H1 (cell line): ENCODE data around the gene ARHGAP42. TPM values are rescaled to one million over a fixed set of nuclear protein-coding genes. Genes with fewer than 3 reads are reported as not detected.

Source experiments
- CTCF ChIA-PET: fragments of 300-600 bp; sonication (Branson Sonifier 250); formaldehyde crosslinking; loops from one replicate; lab custom pipeline; 2021; ENCODE audit not compliant: partially characterized antibody; lab: Charles Lee
- POLR2A ChIA-PET: fragments of 300-600 bp; sonication (Branson Sonifier 250); formaldehyde crosslinking; loops from one replicate; lab custom pipeline; 2021; ENCODE audit warnings: inconsistent platforms; ENCODE audit not compliant: partially characterized antibody; lab: Charles Lee
- DNase-seq, 2 experiments: peaks; one replicate each; pipeline versions ENCODE4 v3.0.0 to v3.0.0-alpha.2; 2010 to 2022; ENCODE audit warnings: low spot score in 2 of 2, low read depth in 1 of 2, mixed read lengths in 1 of 2
- FAIRE-seq: peaks from 2 replicates; lab custom pipeline; 2011; peaks lifted over from hg19 to GRCh38; lab: Jason Lieb, UNC
- H2AFZ ChIP-seq: 2 replicates; pipeline ENCODE4 v1.8.1; 2012; ENCODE audit warnings: low read length, inconsistent platforms
- H2AK5ac ChIP-seq: 2 replicates; pipeline ENCODE4 v1.6.1; 2013; ENCODE audit warnings: low read depth, low read length
- H2BK120ac ChIP-seq: replicated peaks from 2 replicates; pipeline ENCODE3; 2013; ENCODE audit warnings: low read depth, low read length, inconsistent platforms
- H2BK12ac ChIP-seq: 2 replicates; pipeline ENCODE4 v1.6.1; 2013; ENCODE audit warnings: low read depth, low read length
- H2BK15ac ChIP-seq: 2 replicates; pipeline ENCODE4 v1.6.1; 2013; ENCODE audit warnings: low read length
- H2BK20ac ChIP-seq: 2 replicates; pipeline ENCODE4 v1.6.1; 2013; ENCODE audit warnings: low read length
- H2BK5ac ChIP-seq: 2 replicates; pipeline ENCODE4 v1.6.1; 2013; ENCODE audit warnings: low read depth, low read length
- H3K14ac ChIP-seq: 2 replicates; pipeline ENCODE4 v1.6.1; 2013; ENCODE audit warnings: inconsistent platforms; ENCODE audit not compliant: insufficient read length
- H3K18ac ChIP-seq: 2 replicates; pipeline ENCODE4 v1.6.1; 2013; ENCODE audit warnings: low read length; ENCODE audit errors: extremely low read depth
- H3K23ac ChIP-seq: 2 replicates; pipeline ENCODE4 v1.6.1; 2013; ENCODE audit warnings: inconsistent platforms; ENCODE audit not compliant: insufficient read length
- H3K23me2 ChIP-seq: 2 replicates; pipeline ENCODE4 v1.6.1; 2013; ENCODE audit warnings: low read depth, low read length
- H3K27ac ChIP-seq: 2 replicates; pipeline ENCODE4 v1.6.1; 2011; ENCODE audit warnings: low read depth, low read length, inconsistent platforms
- H3K27me3 ChIP-seq, 4 experiments: replicated peaks in 1 of 4; 1 replicate in 1 of 4; 2 replicates in 3 of 4; pipeline versions ENCODE4 v1.6.1 to v1.8.1; 2011 to 2013; ENCODE audit warnings: low read length in 3 of 4, mild to moderate bottlenecking in 3 of 4, inconsistent platforms in 2 of 4, mixed read lengths in 2 of 4, moderate library complexity in 1 of 4; ENCODE audit not compliant: control insufficient read depth in 3 of 4, insufficient read depth in 3 of 4; ENCODE audit errors: extremely low read depth in 1 of 4
- H3K36me3 ChIP-seq, 4 experiments: 2 replicates each; pipeline versions ENCODE4 v1.6.1 to v1.8.1; 2011 to 2013; ENCODE audit warnings: mild to moderate bottlenecking in 4 of 4, low read length in 3 of 4, moderate library complexity in 2 of 4, control low read depth in 1 of 4, inconsistent platforms in 1 of 4; ENCODE audit not compliant: insufficient read depth in 4 of 4, control insufficient read depth in 2 of 4
- H3K4ac ChIP-seq: replicated peaks from 2 replicates; pipeline ENCODE3; 2013; ENCODE audit warnings: low read length, low read depth, mixed read lengths, inconsistent platforms; ENCODE audit not compliant: insufficient read length
- H3K4me1 ChIP-seq, 4 experiments: replicated peaks in 1 of 4; 1 replicate in 1 of 4; 2 replicates in 3 of 4; pipeline versions ENCODE4 v1.6.1 to v1.8.1; 2011 to 2013; ENCODE audit warnings: low read length in 3 of 4, inconsistent platforms in 2 of 4, mixed read lengths in 1 of 4; ENCODE audit not compliant: insufficient read depth in 4 of 4, control insufficient read depth in 3 of 4
- H3K4me2 ChIP-seq, 2 experiments: 2 replicates each; pipeline versions ENCODE4 v1.6.1 to v1.8.1; 2011 to 2013; ENCODE audit warnings: low read depth in 2 of 2, low read length in 2 of 2, control low read depth in 1 of 2, inconsistent platforms in 1 of 2, mild to moderate bottlenecking in 1 of 2; ENCODE audit not compliant: insufficient read depth in 1 of 2
- H3K4me3 ChIP-seq, 4 experiments: fragments of 200-600, 300-600 bp in 1 of 4; sonication (generic), shearing (Covaris generic), sonication (Bioruptor Twin) in 1 of 4; 2 replicates each; pipeline versions ENCODE4 v1.5.1 to v1.8.1; 2011 to 2016; ENCODE audit warnings: low read length in 4 of 4, low read depth in 3 of 4, control low read depth in 2 of 4, inconsistent platforms in 2 of 4, mild to moderate bottlenecking in 2 of 4, mixed read lengths in 1 of 4, moderate library complexity in 1 of 4; ENCODE audit not compliant: insufficient read depth in 2 of 4; ENCODE audit errors: extremely low read depth in 1 of 4
- H3K56ac ChIP-seq: replicated peaks from 2 replicates; pipeline ENCODE3; 2013; ENCODE audit warnings: low read depth, mild to moderate bottlenecking, mixed read lengths, low read length, inconsistent platforms; ENCODE audit not compliant: insufficient read length
- H3K79me1 ChIP-seq: 2 replicates; pipeline ENCODE4 v1.6.1; 2013; ENCODE audit warnings: low read depth, low read length, control low read depth
- H3K79me2 ChIP-seq, 2 experiments: 2 replicates each; pipeline versions ENCODE4 v1.6.1 to v1.8.1; 2012 to 2013; ENCODE audit warnings: low read length in 2 of 2, mild to moderate bottlenecking in 2 of 2, inconsistent platforms in 1 of 2; ENCODE audit not compliant: insufficient read depth in 2 of 2, control insufficient read depth in 1 of 2
- H3K9ac ChIP-seq, 4 experiments: replicated peaks in 1 of 4; 1 replicate in 1 of 4; 2 replicates in 3 of 4; pipeline versions ENCODE4 v1.6.1 to v1.8.1; 2011 to 2013; ENCODE audit warnings: low read depth in 3 of 4, low read length in 3 of 4, control low read depth in 2 of 4, mild to moderate bottlenecking in 2 of 4, moderate library complexity in 2 of 4, inconsistent platforms in 1 of 4; ENCODE audit errors: extremely low read depth in 1 of 4
- H3K9me3 ChIP-seq, 2 experiments: 2 replicates each; pipeline versions ENCODE4 v1.6.1 to v1.8.1; 2012 to 2013; ENCODE audit warnings: mild to moderate bottlenecking in 2 of 2, moderate library complexity in 2 of 2, control low read depth in 1 of 2, inconsistent platforms in 1 of 2, low read depth in 1 of 2, low read length in 1 of 2, mixed read lengths in 1 of 2; ENCODE audit not compliant: insufficient read depth in 2 of 2
- H4K20me1 ChIP-seq, 2 experiments: replicated peaks in 1 of 2; 2 replicates each; pipeline versions ENCODE3 to v1.8.1; 2011 to 2013; ENCODE audit warnings: inconsistent platforms in 2 of 2, low read length in 2 of 2, mild to moderate bottlenecking in 1 of 2; ENCODE audit not compliant: insufficient read depth in 2 of 2, control insufficient read depth in 1 of 2
- H4K5ac ChIP-seq: 2 replicates; pipeline ENCODE4 v1.6.1; 2013; ENCODE audit warnings: low read length, low read depth, mixed read lengths, inconsistent platforms; ENCODE audit not compliant: insufficient read length
- H4K8ac ChIP-seq: 2 replicates; pipeline ENCODE4 v1.8.0; 2013; ENCODE audit warnings: mild to moderate bottlenecking, moderate library complexity, low read length, inconsistent platforms; ENCODE audit not compliant: insufficient read depth; ENCODE audit errors: extremely low read depth
- H4K91ac ChIP-seq: replicated peaks from 2 replicates; pipeline ENCODE3; 2013; ENCODE audit warnings: low read length, mixed read lengths, inconsistent platforms; ENCODE audit not compliant: insufficient read length
- BRCA1 ChIP-seq: IDR thresholded peaks from 2 replicates; pipeline ENCODE4 v1.6.1; 2012; ENCODE audit warnings: low read depth, low read length, improper control_type of control experiment
- CHD2 ChIP-seq: IDR thresholded peaks from 2 replicates; pipeline ENCODE4 v1.6.1; 2012; ENCODE audit warnings: low read length, improper control_type of control experiment
- GTF2F1 ChIP-seq: IDR thresholded peaks from 2 replicates; pipeline ENCODE4 v1.6.1; 2012; ENCODE audit warnings: low read depth, low read length, improper control_type of control experiment, borderline replicate concordance
- KDM4A ChIP-seq: IDR thresholded peaks from one replicate; pipeline ENCODE4 v1.7.1; 2012; ENCODE audit warnings: low read depth, mild to moderate bottlenecking, moderate library complexity, low read length, inconsistent platforms; ENCODE audit not compliant: severe bottlenecking
- KDM5A ChIP-seq: fragments of 200-600 bp; IDR thresholded peaks from 2 replicates; pipeline ENCODE4 v1.7.1; 2012; ENCODE audit warnings: mild to moderate bottlenecking, low read length, inconsistent platforms, mixed read lengths
- RXRA ChIP-seq: IDR thresholded peaks from 2 replicates; pipeline ENCODE4 v1.6.1; 2011; ENCODE audit warnings: low read depth, mild to moderate bottlenecking, low read length, moderate library complexity; ENCODE audit not compliant: insufficient read depth
- SAP30 ChIP-seq: fragments of 300-600 bp; sonication (generic); IDR thresholded peaks from 2 replicates; pipeline ENCODE4 v1.7.1; 2012; ENCODE audit warnings: low read length, moderate library complexity, mild to moderate bottlenecking, inconsistent platforms; ENCODE audit not compliant: insufficient read depth, insufficient replicate concordance
- SP1 ChIP-seq: IDR thresholded peaks from 2 replicates; pipeline ENCODE4 v1.6.1; 2011; ENCODE audit warnings: low read depth, low read length
- TAF1 ChIP-seq: IDR thresholded peaks from 2 replicates; pipeline ENCODE4 v1.6.1; 2011; ENCODE audit warnings: mild to moderate bottlenecking, low read depth, low read length
- YY1 ChIP-seq: IDR thresholded peaks from 2 replicates; pipeline ENCODE4 v1.6.1; 2011; ENCODE audit warnings: low read depth, mild to moderate bottlenecking, low read length
- WGBS, 2 experiments: shearing (Covaris generic) in 1 of 2; methylation state at CpG; one replicate each; pipeline versions ENCODE4 v1.1.6 to v1.1.7; 2013 to 2015; ENCODE audit warnings: low lambda C conversion rate in 2 of 2, mixed read lengths in 2 of 2, inconsistent platforms in 1 of 2, low coverage in 1 of 2, missing lambda C conversion rate in 1 of 2; ENCODE audit not compliant: insufficient replicate concordance in 2 of 2, insufficient coverage in 1 of 2, insufficient read length in 1 of 2; ENCODE audit errors: extremely low coverage in 1 of 2, missing lambda C conversion rate in 1 of 2; 5-methylcytosine and 5-hydroxymethylcytosine counted together
- polyA plus RNA-seq, 7 experiments: library from polyadenylated mRNA; depleted of rRNA in 3 of 7; stranded (reverse) in 5 of 7; unstranded in 2 of 7; fragments of >200 nt in 5 of 7; fragments of 200-250 nt in 2 of 7; gene quantifications; 1 replicate in 5 of 7; 2 replicates in 1 of 7; 4 replicates in 1 of 7; pipeline versions ENCODE4 v1.2.1 to v1.2.3, GENCODE V29; 2011 to 2013; ENCODE audit warnings: missing spikeins in 2 of 7, mixed read lengths in 2 of 7
- total RNA-seq: library from RNA; stranded (reverse); fragmentation: NEBNext Ultra II Directional; extraction: Animal tissue kit (Norgen Biotek cat#: 25700); gene quantifications from 2 replicates; pipeline ENCODE4 v1.2.1, GENCODE V29; 2021
- TF ChIP-seq, protein P1 (sequence below): IDR thresholded peaks from 2 replicates; pipeline ENCODE4 v1.6.1; 2012; ENCODE audit warnings: low read length, inconsistent platforms
- TF ChIP-seq, protein P2 (sequence below): IDR thresholded peaks from 2 replicates; pipeline ENCODE4 v1.6.1; 2012; ENCODE audit warnings: inconsistent platforms

The ARHGAP42 gene
- total and polyA plus RNA-seq, 2 of the 8 experiments (the other 6 are each of a cell fraction or from before 2014, with no cell fraction given) = 22.2 to 33.5 TPM

DNA sequence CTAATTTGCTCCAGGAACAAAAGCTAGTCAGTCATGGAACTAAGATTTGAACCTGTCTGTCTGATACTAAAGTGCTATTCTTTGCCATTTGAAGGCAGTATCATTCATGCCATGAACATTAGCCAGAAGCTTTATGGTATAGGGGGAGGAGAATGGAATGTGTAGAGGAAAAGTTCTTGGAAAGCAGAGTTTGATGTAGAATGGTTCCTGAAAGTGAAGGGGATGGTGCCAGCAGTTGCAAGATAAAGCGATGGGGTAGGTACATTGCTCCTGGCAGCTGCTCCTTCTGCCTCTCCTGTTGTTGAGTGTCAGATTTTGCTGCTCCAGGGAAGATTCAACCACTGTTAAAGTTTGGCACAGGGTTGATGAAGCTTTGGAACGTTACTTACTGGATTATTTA lies 53.4 kb downstream of the ARHGAP42 start:
- Histone ChIP-seq H2BK15ac (no peak overlapping the region; the same call in 1 of the 2 replicates), H4K91ac (no peak overlapping the region), H2BK5ac (no peak overlapping the region), H4K5ac (no peak overlapping the region), H4K20me1 (no peaks in the 10 kb centered on the region), H2BK120ac (peak overlapping the region; percentile 36), H3K9me3 (no peaks in the 10 kb centered on the region), H3K9ac (no peak overlapping the region; a peak in 1 of 7 replicates), H3K79me1 (no peaks in the 10 kb centered on the region), H3K4ac (no peak overlapping the region), H2AFZ (no peak overlapping the region), H3K27me3 (no peaks in the 10 kb centered on the region), H4K8ac (no peak overlapping the region), H3K4me3 (no peak overlapping the region), H3K23me2 (no peaks in the 10 kb centered on the region), H2BK20ac (peak overlapping the region; percentile 68; the same call in 1 of the 2 replicates), H3K79me2 (peaks cover 0 to 71% of the 10 kb centered on the region in 2 experiments; a peak in 3 of 4 replicates), H2BK12ac (no peak overlapping the region), H3K56ac (no peak overlapping the region), H2AK5ac (no peak overlapping the region), H3K4me1 (peaks cover 7 to 24% (median 19%) of the 10 kb centered on the region in 4 experiments), H3K36me3 (no peaks in the 10 kb centered on the region), H3K4me2 (peak overlapping the region in 1 of 2 experiments; percentile 43; a peak in 2 of 4 replicates), H3K27ac (no peak overlapping the region), H3K23ac (no peak overlapping the region), H3K18ac (no peak overlapping the region; the same call in 1 of the 2 replicates), H3K14ac (no peak overlapping the region)
- FAIRE-seq = peak; percentile 72
- CTCF ChIA-PET = interaction anchor here (1.0 to 1.3 kb wide), 2 partner anchors 12 to 110 kb away, joined by 3 read pairs; no protein-coding TSS in a partner anchor
- DNase-seq = no peak
- POLR2A ChIA-PET = no interaction called here
- 63% methylated on average over 2 of the region's 2 CpGs; no CpG with 5 or more reads in 1 of the 2 experiments for WGBS, 2 experiments
- TF ChIP-seq KDM5A = no peak
- no peak for TF ChIP-seq GTF2F1
- no peak for TF ChIP-seq SP1
- TF ChIP-seq SAP30 = no peak
- TF ChIP-seq BRCA1 = no peak
- TF ChIP-seq, protein P1, sequence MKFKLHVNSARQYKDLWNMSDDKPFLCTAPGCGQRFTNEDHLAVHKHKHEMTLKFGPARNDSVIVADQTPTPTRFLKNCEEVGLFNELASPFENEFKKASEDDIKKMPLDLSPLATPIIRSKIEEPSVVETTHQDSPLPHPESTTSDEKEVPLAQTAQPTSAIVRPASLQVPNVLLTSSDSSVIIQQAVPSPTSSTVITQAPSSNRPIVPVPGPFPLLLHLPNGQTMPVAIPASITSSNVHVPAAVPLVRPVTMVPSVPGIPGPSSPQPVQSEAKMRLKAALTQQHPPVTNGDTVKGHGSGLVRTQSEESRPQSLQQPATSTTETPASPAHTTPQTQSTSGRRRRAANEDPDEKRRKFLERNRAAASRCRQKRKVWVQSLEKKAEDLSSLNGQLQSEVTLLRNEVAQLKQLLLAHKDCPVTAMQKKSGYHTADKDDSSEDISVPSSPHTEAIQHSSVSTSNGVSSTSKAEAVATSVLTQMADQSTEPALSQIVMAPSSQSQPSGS = no peak
- TF ChIP-seq KDM4A = no peak
- no peak for TF ChIP-seq RXRA
- no peak for TF ChIP-seq TAF1
- TF ChIP-seq, protein P2, sequence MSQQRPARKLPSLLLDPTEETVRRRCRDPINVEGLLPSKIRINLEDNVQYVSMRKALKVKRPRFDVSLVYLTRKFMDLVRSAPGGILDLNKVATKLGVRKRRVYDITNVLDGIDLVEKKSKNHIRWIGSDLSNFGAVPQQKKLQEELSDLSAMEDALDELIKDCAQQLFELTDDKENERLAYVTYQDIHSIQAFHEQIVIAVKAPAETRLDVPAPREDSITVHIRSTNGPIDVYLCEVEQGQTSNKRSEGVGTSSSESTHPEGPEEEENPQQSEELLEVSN = no peak
- no peak for TF ChIP-seq YY1
- TF ChIP-seq CHD2 = no peak
